SK-N-MC (cell line): Measurements from ENCODE around the gene LSAMP.

ENCODE experiments used
- EZH2 ChIP-seq: fragments of 200-600 bp; sonication (generic); IDR thresholded peaks from one replicate; pipeline ENCODE4 v1.6.1; 2017; ENCODE audit warnings: antibody characterized with exemption
- FOXP2 ChIP-seq: optimal IDR thresholded peaks from 2 replicates; pipeline ENCODE3; 2011; ENCODE audit warnings: mild to moderate bottlenecking, moderate library complexity; ENCODE audit not compliant: insufficient read depth; ENCODE audit errors: extremely low read length, control extremely low read depth
- POLR2AphosphoS5 ChIP-seq: IDR thresholded peaks from 2 replicates; pipeline ENCODE4 v1.6.1; 2012; ENCODE audit warnings: mild to moderate bottlenecking, low read depth, low read length, borderline replicate concordance

DNA sequence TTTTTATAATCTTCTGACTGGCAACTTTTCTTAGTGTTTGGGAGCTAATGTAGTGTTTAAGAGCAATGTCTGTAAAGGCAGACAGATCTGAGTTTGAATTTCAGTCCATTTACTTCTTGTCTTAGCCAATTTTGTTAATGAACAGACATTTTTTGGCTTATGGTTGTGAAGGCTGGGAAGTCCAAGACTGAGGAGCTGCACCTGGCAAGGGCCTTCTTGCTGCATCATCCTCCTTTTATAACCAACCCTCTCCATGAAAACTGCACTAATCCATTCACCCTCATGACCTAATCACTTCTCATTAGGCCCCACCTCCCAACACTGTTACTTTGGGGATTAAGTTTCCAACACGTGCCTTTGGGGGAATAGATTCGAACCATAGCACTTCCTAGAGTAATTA, 657.5 kb downstream of the LSAMP start:
- TF ChIP-seq POLR2AphosphoS5 (no peak), EZH2 (no peak), FOXP2 (no peak)
